Nephron (organoid): ENCODE measurements around the gene ZNRF1.

ENCODE experiments used
- H3K27ac Mint-ChIP-seq, 3 experiments: 2 replicates each; pipeline ENCODE4 v1.8.0; 2020; ENCODE audit warnings: mixed read lengths in 3 of 3, mild to moderate bottlenecking in 2 of 3, moderate library complexity in 1 of 3
- H3K27me3 Mint-ChIP-seq: 2 replicates; pipeline ENCODE4 v1.8.0; 2021; ENCODE audit warnings: low read depth, mild to moderate bottlenecking, moderate library complexity, mixed read lengths
- H3K36me3 Mint-ChIP-seq: 2 replicates; pipeline ENCODE4 v1.8.0; 2020; ENCODE audit warnings: low read depth, mixed read lengths
- H3K4me1 Mint-ChIP-seq: 2 replicates; pipeline ENCODE4 v1.8.0; 2020; ENCODE audit warnings: mixed read lengths
- H3K4me3 Mint-ChIP-seq, 3 experiments: 2 replicates each; pipeline ENCODE4 v1.8.0; 2020; ENCODE audit warnings: mild to moderate bottlenecking in 3 of 3, mixed read lengths in 3 of 3, moderate library complexity in 2 of 3
- H3K9me3 Mint-ChIP-seq: 2 replicates; pipeline ENCODE4 v1.8.0; 2020; ENCODE audit warnings: mixed read lengths
- CTCF ChIP-seq, 3 experiments: fragments of 200-600 bp; sonication (generic); IDR thresholded peaks; one replicate each; pipeline ENCODE4 v1.5.0; 2021; ENCODE audit warnings: antibody characterized with exemption in 3 of 3; ENCODE audit not compliant: unreplicated experiment in 3 of 3

Gene ZNRF1

GRCh38 chr16:75070012-75070841, 71.4 kb downstream of the ZNRF1 start:
- peak overlapping the region; percentile 33 to 63 (median 58) for H3K27ac Mint-ChIP-seq
- H3K4me1 Mint-ChIP-seq: peaks cover 63% of the 10 kb centered on the region
- H3K36me3 Mint-ChIP-seq: no peaks in the 10 kb centered on the region
- TF ChIP-seq CTCF (IDR thresholded peaks at IDR 0.05; ENCODE audit: unreplicated experiment in 3 of 3): no peak
- H3K4me3 Mint-ChIP-seq: no peak overlapping the region
- H3K27me3 Mint-ChIP-seq: no peaks in the 10 kb centered on the region
- H3K9me3 Mint-ChIP-seq: no peaks in the 10 kb centered on the region

- H3K27me3 Mint-ChIP-seq: no peaks in the 10 kb centered on the region
- H3K9me3 Mint-ChIP-seq: no peaks in the 10 kb centered on the region
- no peak for TF ChIP-seq CTCF (IDR thresholded peaks at IDR 0.05; ENCODE audit: unreplicated experiment in 3 of 3)
- H3K36me3 Mint-ChIP-seq: peaks cover 2% of the 10 kb centered on the region
- H3K27ac Mint-ChIP-seq: no peak overlapping the region
- H3K4me3 Mint-ChIP-seq: no peak overlapping the region
- H3K4me1 Mint-ChIP-seq: peaks cover 57% of the 10 kb centered on the region
Measured at GRCh38 chr16:75071621-75072020, 72.8 kb downstream of the ZNRF1 start.

GRCh38 chr16:75072239-75072947, 73.6 kb downstream of the ZNRF1 start:
- H3K9me3 Mint-ChIP-seq: no peaks in the 10 kb centered on the region
- peaks cover 5% of the 10 kb centered on the region for H3K36me3 Mint-ChIP-seq
- H3K4me1 Mint-ChIP-seq: peaks cover 49% of the 10 kb centered on the region
- H3K27ac Mint-ChIP-seq: no peak overlapping the region
- H3K27me3 Mint-ChIP-seq: no peaks in the 10 kb centered on the region
- no peak overlapping the region for H3K4me3 Mint-ChIP-seq
- TF ChIP-seq CTCF (IDR thresholded peaks at IDR 0.05; ENCODE audit: unreplicated experiment in 3 of 3): no peak

- no peaks in the 10 kb centered on the region for H3K27me3 Mint-ChIP-seq
- H3K4me3 Mint-ChIP-seq: no peak overlapping the region
- H3K4me1 Mint-ChIP-seq: peaks cover 46% of the 10 kb centered on the region
- H3K9me3 Mint-ChIP-seq: peaks cover 2% of the 10 kb centered on the region
- peak overlapping the region in 2 of 3 experiments; percentile 7 to 60 for H3K27ac Mint-ChIP-seq
- TF ChIP-seq CTCF (IDR thresholded peaks at IDR 0.05; ENCODE audit: unreplicated experiment in 3 of 3): no peak
- peaks cover 16% of the 10 kb centered on the region for H3K36me3 Mint-ChIP-seq
Measured at GRCh38 chr16:75073545-75074303, 74.9 kb downstream of the ZNRF1 start.

- H3K4me1 Mint-ChIP-seq: peaks cover 45% of the 10 kb centered on the region
- no peak overlapping the region for H3K4me3 Mint-ChIP-seq
- peak overlapping the region in 2 of 3 experiments; percentile 7 to 60 for H3K27ac Mint-ChIP-seq
- no peaks in the 10 kb centered on the region for H3K27me3 Mint-ChIP-seq
- peaks cover 2% of the 10 kb centered on the region for H3K9me3 Mint-ChIP-seq
- peaks cover 19% of the 10 kb centered on the region for H3K36me3 Mint-ChIP-seq
- TF ChIP-seq CTCF (IDR thresholded peaks at IDR 0.05; ENCODE audit: unreplicated experiment in 3 of 3): no peak
Measured at GRCh38 chr16:75074304-75074793, 75.5 kb downstream of the ZNRF1 start.
